Keratinocyte (primary cell): ENCODE results near the gene HAPLN1. TPM values are rescaled to one million over a fixed set of nuclear protein-coding genes. Genes with fewer than 3 reads are reported as not detected.

ENCODE experiments used
- DNase-seq: peaks from one replicate; pipeline ENCODE4 v3.0.0-alpha.2; 2011; ENCODE audit warnings: low read depth, missing footprints, low spot score
- FAIRE-seq: peaks from 2 replicates; lab custom pipeline; 2011; peaks lifted over from hg19 to GRCh38; lab: Jason Lieb, UNC
- H2AFZ ChIP-seq: 2 replicates; pipeline ENCODE4 v1.6.0; 2012; ENCODE audit warnings: low read length, control low read depth, inconsistent platforms; ENCODE audit not compliant: control insufficient read depth
- H3K27ac ChIP-seq: 2 replicates; pipeline ENCODE4 v1.5.1; 2011; ENCODE audit warnings: low read length; ENCODE audit not compliant: control insufficient read depth, insufficient read depth
- H3K27me3 ChIP-seq: 3 replicates; pipeline ENCODE4 v1.6.0; 2011; ENCODE audit warnings: low read length; ENCODE audit not compliant: control insufficient read depth, insufficient read depth; ENCODE audit errors: extremely low read depth
- H3K36me3 ChIP-seq, 2 experiments: 2 replicates in 1 of 2; 3 replicates in 1 of 2; pipeline ENCODE4 v1.5.1; 2011; ENCODE audit warnings: low read length in 2 of 2, mild to moderate bottlenecking in 1 of 2; ENCODE audit not compliant: control insufficient read depth in 2 of 2, insufficient read depth in 2 of 2; ENCODE audit errors: extremely low read depth in 1 of 2
- H3K4me1 ChIP-seq: 3 replicates; pipeline ENCODE4 v1.5.1; 2011; ENCODE audit warnings: low read length; ENCODE audit not compliant: control insufficient read depth, insufficient read depth; ENCODE audit errors: extremely low read depth
- H3K4me2 ChIP-seq: 3 replicates; pipeline ENCODE4 v1.6.0; 2011; ENCODE audit warnings: low read depth, low read length; ENCODE audit not compliant: control insufficient read depth, insufficient read depth; ENCODE audit errors: extremely low read depth
- H3K4me3 ChIP-seq, 3 experiments: fragments of 200-600 bp in 1 of 3; sonication (generic) in 1 of 3; 2 replicates in 2 of 3; 3 replicates in 1 of 3; pipeline ENCODE4 v1.5.1; 2011 to 2016; ENCODE audit warnings: low read length in 3 of 3, mild to moderate bottlenecking in 3 of 3, control low read depth in 2 of 3, inconsistent platforms in 1 of 3, low read depth in 1 of 3, mixed read lengths in 1 of 3, mixed run types in 1 of 3, moderate library complexity in 1 of 3; ENCODE audit not compliant: control insufficient read depth in 2 of 3, insufficient read depth in 2 of 3; ENCODE audit errors: extremely low read depth in 1 of 3
- H3K79me2 ChIP-seq: 2 replicates; pipeline ENCODE4 v1.6.0; 2012; ENCODE audit warnings: low read length; ENCODE audit not compliant: control insufficient read depth, insufficient read depth
- H3K9ac ChIP-seq: 3 replicates; pipeline ENCODE4 v1.6.0; 2011; ENCODE audit warnings: low read length; ENCODE audit not compliant: control insufficient read depth, insufficient read depth; ENCODE audit errors: extremely low read depth
- H3K9me1 ChIP-seq: 3 replicates; pipeline ENCODE4 v1.6.0; 2011; ENCODE audit warnings: low read length; ENCODE audit not compliant: control insufficient read depth, insufficient read depth; ENCODE audit errors: extremely low read depth
- H3K9me3 ChIP-seq: 2 replicates; pipeline ENCODE4 v1.5.1; 2012; ENCODE audit warnings: low read depth, low read length; ENCODE audit not compliant: control insufficient read depth
- H4K20me1 ChIP-seq: 3 replicates; pipeline ENCODE4 v1.6.0; 2011; ENCODE audit warnings: low read length; ENCODE audit not compliant: control insufficient read depth, insufficient read depth; ENCODE audit errors: extremely low read depth
- CTCF ChIP-seq, 3 experiments: IDR thresholded peaks in 1 of 3; conservative IDR thresholded peaks in 1 of 3; optimal IDR thresholded peaks in 1 of 3; 2 replicates in 2 of 3; 3 replicates in 1 of 3; pipeline versions ENCODE3 to v1.5.1; 2011; ENCODE audit warnings: low read length in 3 of 3, mild to moderate bottlenecking in 3 of 3, moderate library complexity in 2 of 3, control low read depth in 1 of 3, inconsistent platforms in 1 of 3; ENCODE audit not compliant: insufficient read depth in 2 of 3; ENCODE audit errors: extremely low read depth in 1 of 3
- EZH2 ChIP-seq: IDR thresholded peaks from one replicate; pipeline ENCODE4 v1.6.1; 2012; ENCODE audit warnings: inconsistent platforms, mild to moderate bottlenecking, low read length, moderate library complexity
- dilution Hi-C: fragments of 300-500 bp; cut with MboI; formaldehyde crosslinking; loops from one replicate; pipeline ENCODE4 v1.7.0; 2020; ENCODE audit warnings: low sequenced_read_pairs; ENCODE audit not compliant: extremely low pct_ligation_motif_present
- polyA plus RNA-seq, 5 experiments: library from polyadenylated mRNA; depleted of rRNA in 3 of 5; stranded (reverse) in 3 of 5; stranded (forward) in 1 of 5; unstranded in 1 of 5; fragments of >200 nt; gene quantifications; 1 replicate in 1 of 5; 2 replicates in 3 of 5; 3 replicates in 1 of 5; pipeline versions ENCODE4 v1.2.1 to v1.2.3, GENCODE V29; 2011 to 2012; ENCODE audit warnings: missing spikeins in 2 of 5, low read depth in 1 of 5, low replicate concordance in 1 of 5

HAPLN1 gene
- polyA plus RNA-seq, 1 donor (not counting 4 experiments of a cell fraction or from before 2014, with no cell fraction given) = not detected

- H2AFZ ChIP-seq = no peak overlapping the region
- H3K79me2 ChIP-seq = no peaks in the 10 kb centered on the region
- H3K4me1 ChIP-seq = no peaks in the 10 kb centered on the region
- no peaks in the 10 kb centered on the region for H3K9me3 ChIP-seq
- dilution Hi-C loops = no loop called here
- H3K27ac ChIP-seq = no peak overlapping the region
- no peak overlapping the region for H3K4me2 ChIP-seq
- no peak overlapping the region for H3K4me3 ChIP-seq
- TF ChIP-seq EZH2 (no peak), CTCF (optimal IDR thresholded peaks at IDR 0.05 in 1 of 3, IDR thresholded peaks at IDR 0.05 in 1 of 3, conservative IDR thresholded peaks at IDR 0.05 in 1 of 3; ENCODE audit: extremely low read depth in 1 of 3, insufficient read depth in 2 of 3, low read length in 3 of 3) (no peak)
- no peak for DNase-seq
- no peaks in the 10 kb centered on the region for H3K9me1 ChIP-seq
- H4K20me1 ChIP-seq = no peaks in the 10 kb centered on the region
- H3K36me3 ChIP-seq = no peaks in the 10 kb centered on the region
- H3K27me3 ChIP-seq = peaks cover 26% of the 10 kb centered on the region
- no peak overlapping the region for H3K9ac ChIP-seq
- no peak for FAIRE-seq
Measured at GRCh38 chr5:83724001-83724400, 3.3 kb upstream of the HAPLN1 start.

GRCh38 chr5:83723031-83723430 lies 2.4 kb upstream of the HAPLN1 start:
- no peak for TF ChIP-seq CTCF (optimal IDR thresholded peaks at IDR 0.05 in 1 of 3, IDR thresholded peaks at IDR 0.05 in 1 of 3, conservative IDR thresholded peaks at IDR 0.05 in 1 of 3; ENCODE audit: extremely low read depth in 1 of 3, insufficient read depth in 2 of 3, low read length in 3 of 3)
- TF ChIP-seq EZH2 = no peak
- Histone ChIP-seq H3K79me2 (no peaks in the 10 kb centered on the region), H4K20me1 (no peaks in the 10 kb centered on the region), H3K27ac (no peak overlapping the region), H3K4me3 (no peak overlapping the region), H3K9me3 (no peaks in the 10 kb centered on the region), H3K9ac (no peak overlapping the region), H3K9me1 (no peaks in the 10 kb centered on the region), H3K36me3 (no peaks in the 10 kb centered on the region), H2AFZ (no peak overlapping the region), H3K27me3 (peaks cover 26% of the 10 kb centered on the region), H3K4me2 (no peak overlapping the region), H3K4me1 (no peaks in the 10 kb centered on the region)
- FAIRE-seq = no peak
- no peak for DNase-seq
- dilution Hi-C loops = no loop called here
